Stimulated activated CD4-positive, alpha-beta T cell treated with anti-CD3 and anti-CD28 coated beads, Interleukin-1b, Interleukin-23, amount 100 ng/mL, for 1 hour (primary cell): ENCODE data around the gene PPBP.

ENCODE experiments used
- DNase-seq, 2 donors: peaks; one replicate each; pipeline ENCODE4 v3.0.0-alpha.2; 2020; ENCODE audit warnings: low read depth in 2 of 2

PPBP gene

GRCh38 chr4:73948291-73948690 is 39.7 kb downstream of the PPBP start:
- no peak for DNase-seq

- no peak for DNase-seq
Measured at GRCh38 chr4:73947239-73947985, 40.6 kb downstream of the PPBP start.

GRCh38 chr4:73945674-73946449 is 42.1 kb downstream of the PPBP start:
- no peak for DNase-seq

GRCh38 chr4:73945140-73945539 is 42.9 kb downstream of the PPBP start:
- DNase-seq = no peak

DNA sequence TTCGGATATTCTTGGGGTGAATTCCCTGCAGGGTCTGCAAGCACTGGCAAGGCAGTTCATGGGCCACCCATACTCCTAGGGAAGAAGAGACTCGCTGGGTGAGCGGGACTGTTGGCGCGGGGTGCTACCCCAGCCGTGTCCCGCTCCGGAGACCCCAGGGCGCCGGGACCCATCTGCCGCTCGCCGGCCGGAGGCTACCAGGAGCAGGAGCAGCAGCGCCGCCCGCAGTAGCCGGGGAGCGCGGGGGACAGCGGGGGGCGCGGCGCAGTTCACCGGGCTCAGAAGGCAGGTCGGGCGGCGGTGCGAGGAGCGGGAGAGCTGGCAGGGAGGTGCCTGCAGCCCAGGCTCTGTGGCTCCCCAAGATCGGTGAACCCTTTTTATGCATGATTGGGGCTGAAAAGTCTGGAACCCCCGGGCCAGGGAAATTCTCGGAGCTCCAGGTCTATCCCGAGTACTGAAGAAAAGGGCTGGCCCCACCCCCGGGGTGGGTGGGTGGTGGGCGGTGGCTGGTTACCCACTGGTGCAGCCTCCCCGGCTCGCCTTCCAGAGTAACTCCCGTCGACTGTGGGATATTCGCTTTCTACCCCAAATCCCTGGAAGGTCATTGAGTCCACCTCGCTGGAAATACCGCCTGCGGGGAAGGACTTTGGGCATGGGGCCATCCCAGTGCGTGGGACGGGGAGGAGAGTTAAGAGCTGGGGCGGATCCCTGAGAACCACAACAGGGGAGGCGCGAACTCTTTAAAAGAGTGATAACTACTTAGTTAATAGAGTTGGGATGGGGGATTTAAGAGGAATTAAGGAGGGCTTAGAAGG is 43.7 kb downstream of the PPBP start:
- DNase-seq = no peak

DNA sequence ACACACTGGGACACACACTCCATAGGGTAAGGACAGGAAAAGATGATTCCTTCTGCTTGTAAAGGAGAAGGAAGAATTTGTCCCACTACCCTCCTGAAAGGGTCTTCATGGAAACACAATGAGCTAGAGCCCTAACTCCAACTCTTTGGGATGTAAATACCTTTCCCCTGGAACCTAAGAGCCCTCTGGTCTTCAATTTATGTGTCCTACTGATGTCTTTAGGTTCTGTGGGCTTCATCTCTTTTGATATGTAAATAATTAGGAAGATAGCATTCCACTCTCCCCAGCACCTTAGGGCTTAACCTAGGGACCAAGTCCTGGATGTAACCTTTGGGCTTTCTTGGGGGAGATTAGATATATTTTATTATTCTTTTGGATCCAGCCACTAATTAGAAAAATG is 44.4 kb downstream of the PPBP start:
- DNase-seq = no peak

DNA sequence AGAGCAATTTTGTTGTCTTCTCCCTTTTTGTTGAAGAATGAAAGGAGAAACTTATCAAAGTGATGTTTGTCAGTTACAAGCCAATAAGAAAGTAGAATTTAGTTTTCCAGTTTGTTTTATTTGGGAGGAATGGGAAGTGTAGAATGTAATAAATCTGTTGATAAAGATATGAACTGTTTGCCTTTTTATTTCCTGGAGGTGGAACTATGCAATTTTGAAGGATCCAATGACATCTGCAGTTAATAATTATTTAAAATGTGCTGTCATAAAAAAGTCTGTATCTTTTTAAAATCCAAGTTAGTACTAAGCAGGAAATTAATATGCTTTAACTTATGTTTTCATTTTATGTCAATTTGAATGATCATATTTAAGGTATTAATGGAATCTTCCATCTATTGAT is 51.0 kb downstream of the PPBP start:
- DNase-seq = no peak
